ENCODE measurements around the gene JAM3.

DNA sequence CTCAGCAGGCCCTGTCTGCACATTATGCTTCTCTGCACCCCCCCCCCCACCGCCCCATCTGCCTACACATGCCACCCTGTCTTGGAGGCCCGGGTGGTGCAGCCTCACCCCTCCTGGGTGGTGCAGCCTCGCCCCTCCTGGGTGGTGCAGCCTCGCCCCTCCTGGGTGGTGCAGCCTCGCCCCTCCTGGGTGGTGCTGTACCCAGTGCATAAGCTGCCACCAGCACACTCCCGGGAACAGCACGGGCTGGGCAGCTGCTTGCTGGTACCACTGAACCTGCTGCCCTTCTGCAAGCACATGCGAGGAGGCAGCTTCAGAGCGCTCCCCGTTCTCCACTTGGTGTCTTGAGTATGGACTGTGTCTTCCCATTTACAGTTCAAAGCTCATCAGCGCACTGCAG lies 85.6 kb downstream of the JAM3 start:
- TF ChIP-seq, protein P1, sequence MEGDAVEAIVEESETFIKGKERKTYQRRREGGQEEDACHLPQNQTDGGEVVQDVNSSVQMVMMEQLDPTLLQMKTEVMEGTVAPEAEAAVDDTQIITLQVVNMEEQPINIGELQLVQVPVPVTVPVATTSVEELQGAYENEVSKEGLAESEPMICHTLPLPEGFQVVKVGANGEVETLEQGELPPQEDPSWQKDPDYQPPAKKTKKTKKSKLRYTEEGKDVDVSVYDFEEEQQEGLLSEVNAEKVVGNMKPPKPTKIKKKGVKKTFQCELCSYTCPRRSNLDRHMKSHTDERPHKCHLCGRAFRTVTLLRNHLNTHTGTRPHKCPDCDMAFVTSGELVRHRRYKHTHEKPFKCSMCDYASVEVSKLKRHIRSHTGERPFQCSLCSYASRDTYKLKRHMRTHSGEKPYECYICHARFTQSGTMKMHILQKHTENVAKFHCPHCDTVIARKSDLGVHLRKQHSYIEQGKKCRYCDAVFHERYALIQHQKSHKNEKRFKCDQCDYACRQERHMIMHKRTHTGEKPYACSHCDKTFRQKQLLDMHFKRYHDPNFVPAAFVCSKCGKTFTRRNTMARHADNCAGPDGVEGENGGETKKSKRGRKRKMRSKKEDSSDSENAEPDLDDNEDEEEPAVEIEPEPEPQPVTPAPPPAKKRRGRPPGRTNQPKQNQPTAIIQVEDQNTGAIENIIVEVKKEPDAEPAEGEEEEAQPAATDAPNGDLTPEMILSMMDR (IDR thresholded peaks at IDR 0.05) = no peak
- TF ChIP-seq POLR2A (IDR thresholded peaks at IDR 0.05) = no peak
